Suprapubic skin (tissue), 3 donors: ENCODE measurements around the gene CYFIP2.

Source experiments
- EP300 ChIP-seq: sonication (generic); formaldehyde crosslinking; IDR thresholded peaks from one replicate; pipeline ENCODE4 v1.6.1; 2017; ENCODE audit warnings: antibody characterized with exemption
- POLR2A ChIP-seq, 2 donors: fragments of 450-650 bp; IDR thresholded peaks; one replicate each; pipeline ENCODE4 v1.6.1; 2017; ENCODE audit warnings: antibody characterized with exemption in 2 of 2, mild to moderate bottlenecking in 2 of 2, moderate library complexity in 2 of 2
- TF ChIP-seq, protein P1 (sequence below), 2 donors: fragments of 200-600 bp in 1 of 2; fragments of 450-650 bp in 1 of 2; sonication (generic) in 1 of 2; IDR thresholded peaks; one replicate each; pipeline ENCODE4 v1.5.1; 2016 to 2019; ENCODE audit warnings: antibody characterized with exemption in 2 of 2, mild to moderate bottlenecking in 1 of 2, moderate library complexity in 1 of 2

DNA sequence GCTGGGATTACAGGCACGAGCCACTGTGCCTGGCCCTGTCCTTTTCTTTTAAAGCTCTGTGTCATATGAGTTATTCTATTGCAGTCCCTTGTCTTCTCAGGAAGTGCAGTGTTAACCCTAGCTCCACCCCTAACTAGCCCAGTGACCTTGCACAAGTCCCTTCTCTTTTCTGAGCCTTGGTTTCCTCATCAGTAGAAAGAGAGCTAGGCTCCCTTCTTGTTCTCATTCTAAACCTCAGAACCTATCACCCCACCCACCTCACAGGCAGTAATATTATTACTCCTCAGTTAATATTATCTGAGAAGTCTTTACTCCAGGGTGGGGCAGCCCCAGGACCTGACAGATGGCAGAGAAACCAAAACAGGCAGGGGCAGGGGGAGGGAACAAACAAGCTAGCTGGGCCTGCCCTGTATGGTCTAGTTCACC is 7.2 kb downstream of the CYFIP2 start:
- TF ChIP-seq EP300 (no peak), POLR2A (IDR thresholded peaks at IDR 0.05) (no peak)
- TF ChIP-seq, protein P1, sequence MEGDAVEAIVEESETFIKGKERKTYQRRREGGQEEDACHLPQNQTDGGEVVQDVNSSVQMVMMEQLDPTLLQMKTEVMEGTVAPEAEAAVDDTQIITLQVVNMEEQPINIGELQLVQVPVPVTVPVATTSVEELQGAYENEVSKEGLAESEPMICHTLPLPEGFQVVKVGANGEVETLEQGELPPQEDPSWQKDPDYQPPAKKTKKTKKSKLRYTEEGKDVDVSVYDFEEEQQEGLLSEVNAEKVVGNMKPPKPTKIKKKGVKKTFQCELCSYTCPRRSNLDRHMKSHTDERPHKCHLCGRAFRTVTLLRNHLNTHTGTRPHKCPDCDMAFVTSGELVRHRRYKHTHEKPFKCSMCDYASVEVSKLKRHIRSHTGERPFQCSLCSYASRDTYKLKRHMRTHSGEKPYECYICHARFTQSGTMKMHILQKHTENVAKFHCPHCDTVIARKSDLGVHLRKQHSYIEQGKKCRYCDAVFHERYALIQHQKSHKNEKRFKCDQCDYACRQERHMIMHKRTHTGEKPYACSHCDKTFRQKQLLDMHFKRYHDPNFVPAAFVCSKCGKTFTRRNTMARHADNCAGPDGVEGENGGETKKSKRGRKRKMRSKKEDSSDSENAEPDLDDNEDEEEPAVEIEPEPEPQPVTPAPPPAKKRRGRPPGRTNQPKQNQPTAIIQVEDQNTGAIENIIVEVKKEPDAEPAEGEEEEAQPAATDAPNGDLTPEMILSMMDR (IDR thresholded peaks at IDR 0.05) = no peak
